GM18526 (cell line): ENCODE measurements around the gene PPP1R12C.

ENCODE experiments used
- POLR2A ChIP-seq: IDR thresholded peaks from 3 replicates; pipeline ENCODE4 v1.6.1; 2011; ENCODE audit not compliant: insufficient read length; ENCODE audit errors: extremely low read depth

PPP1R12C gene

DNA sequence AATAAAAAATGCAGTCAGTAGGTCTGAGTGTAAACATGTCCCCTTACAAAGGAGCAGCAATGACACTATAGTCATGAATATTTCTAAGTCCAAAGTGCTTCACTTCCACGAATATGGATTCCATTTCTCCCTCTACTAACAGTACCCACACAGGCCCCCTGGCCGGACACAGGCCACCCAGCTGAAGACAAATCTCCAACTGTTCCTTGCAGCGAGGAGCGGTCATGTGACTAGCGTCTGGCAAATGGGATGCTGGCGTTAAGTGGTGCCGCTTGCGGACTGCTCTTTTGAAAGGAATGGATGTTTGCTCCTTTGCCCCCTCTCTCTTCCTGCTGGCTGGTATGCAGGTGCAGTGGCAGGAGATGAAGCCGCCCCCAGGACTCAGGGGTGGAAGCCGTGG, 16.2 kb downstream of the PPP1R12C start:
- TF ChIP-seq POLR2A, result no peak

- TF ChIP-seq POLR2A, result no peak
These were observed 17.6 kb downstream of the PPP1R12C start for GRCh38 chr19:55099557-55100506.

- no peak for TF ChIP-seq POLR2A
These were observed 18.5 kb downstream of the PPP1R12C start for GRCh38 chr19:55098716-55099556.

DNA sequence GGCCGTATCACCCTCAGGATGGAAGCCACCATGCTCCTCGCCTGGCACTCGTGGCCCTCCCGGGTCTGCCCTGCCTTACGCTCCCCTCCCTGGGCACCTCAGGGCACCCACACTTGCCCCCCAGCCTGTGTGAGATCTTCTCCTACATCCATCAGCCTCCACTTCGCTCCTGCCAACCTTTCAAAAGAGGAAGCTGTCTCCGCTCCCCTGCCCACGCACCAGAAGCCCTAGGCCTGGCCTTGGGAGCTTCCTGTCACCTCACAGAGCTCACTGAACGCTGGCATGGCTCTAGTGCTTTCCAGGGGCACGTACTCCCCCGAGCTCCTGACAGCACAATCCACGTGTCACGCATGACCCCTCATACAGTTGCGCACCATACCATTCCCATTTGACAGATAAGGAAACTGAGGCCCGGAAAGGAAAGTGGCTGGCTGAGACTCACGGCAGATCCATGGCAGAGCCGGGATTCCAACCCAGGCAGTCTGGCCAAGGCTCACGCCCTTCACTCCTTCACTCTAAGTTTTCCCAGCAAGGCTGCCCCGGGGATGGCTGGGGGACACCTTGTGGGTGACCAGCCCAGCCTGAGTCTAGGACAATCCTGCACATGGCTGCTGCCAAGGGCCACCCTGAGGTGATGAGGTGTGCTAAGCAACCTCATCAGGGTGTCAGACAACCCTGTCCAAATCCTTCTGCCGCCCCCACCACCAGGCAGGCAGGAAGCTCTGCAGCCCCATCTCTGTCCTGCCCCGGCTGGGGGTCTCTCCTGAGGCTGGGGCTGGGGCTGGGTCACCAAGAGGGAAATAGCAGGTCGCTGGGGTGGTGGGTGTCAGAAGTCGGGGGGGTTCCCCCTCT, 19.3 kb downstream of the PPP1R12C start:
- TF ChIP-seq POLR2A, result no peak

GRCh38 chr19:55096061-55096701, 21.3 kb downstream of the PPP1R12C start:
- no peak for TF ChIP-seq POLR2A

DNA sequence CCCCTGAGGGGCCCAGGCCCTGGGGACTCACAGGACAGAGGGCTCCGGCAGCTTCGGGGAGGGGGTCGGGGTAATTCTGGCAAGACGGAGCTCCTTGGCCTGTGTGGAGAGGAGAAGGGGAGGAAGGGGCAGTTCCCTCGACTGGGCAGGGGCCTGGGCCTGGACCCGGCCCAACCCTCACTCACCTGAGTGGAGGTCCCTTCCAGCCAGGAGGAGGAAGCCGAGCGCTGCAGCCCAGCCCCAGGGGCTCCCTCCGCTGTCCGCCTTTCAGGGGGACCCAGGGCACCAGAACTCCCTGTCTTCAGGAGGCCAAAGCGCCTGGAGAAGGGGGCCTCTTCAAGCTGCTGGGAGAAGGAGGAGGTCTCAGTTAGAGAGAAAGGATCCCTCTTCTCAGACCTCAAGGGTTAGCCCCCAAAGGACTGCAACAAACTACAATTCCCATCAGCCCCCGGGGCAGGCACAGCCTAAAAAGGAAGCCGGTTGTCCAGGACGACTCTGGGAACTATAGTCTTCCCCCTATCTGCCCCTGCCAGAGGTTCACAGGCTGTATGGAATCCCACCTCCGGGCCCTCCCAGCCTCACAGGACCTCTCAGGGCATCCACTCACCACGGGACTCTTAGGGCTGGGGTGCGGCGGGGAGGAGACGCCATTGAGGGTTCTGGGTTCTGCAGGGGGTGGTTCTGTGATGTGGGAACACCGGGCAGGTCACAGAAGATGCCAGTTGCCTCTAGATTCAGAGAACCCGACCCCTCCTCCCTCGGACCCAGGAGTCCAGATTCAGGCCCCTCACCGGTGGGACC, 22.0 kb downstream of the PPP1R12C start:
- TF ChIP-seq POLR2A, result no peak

DNA sequence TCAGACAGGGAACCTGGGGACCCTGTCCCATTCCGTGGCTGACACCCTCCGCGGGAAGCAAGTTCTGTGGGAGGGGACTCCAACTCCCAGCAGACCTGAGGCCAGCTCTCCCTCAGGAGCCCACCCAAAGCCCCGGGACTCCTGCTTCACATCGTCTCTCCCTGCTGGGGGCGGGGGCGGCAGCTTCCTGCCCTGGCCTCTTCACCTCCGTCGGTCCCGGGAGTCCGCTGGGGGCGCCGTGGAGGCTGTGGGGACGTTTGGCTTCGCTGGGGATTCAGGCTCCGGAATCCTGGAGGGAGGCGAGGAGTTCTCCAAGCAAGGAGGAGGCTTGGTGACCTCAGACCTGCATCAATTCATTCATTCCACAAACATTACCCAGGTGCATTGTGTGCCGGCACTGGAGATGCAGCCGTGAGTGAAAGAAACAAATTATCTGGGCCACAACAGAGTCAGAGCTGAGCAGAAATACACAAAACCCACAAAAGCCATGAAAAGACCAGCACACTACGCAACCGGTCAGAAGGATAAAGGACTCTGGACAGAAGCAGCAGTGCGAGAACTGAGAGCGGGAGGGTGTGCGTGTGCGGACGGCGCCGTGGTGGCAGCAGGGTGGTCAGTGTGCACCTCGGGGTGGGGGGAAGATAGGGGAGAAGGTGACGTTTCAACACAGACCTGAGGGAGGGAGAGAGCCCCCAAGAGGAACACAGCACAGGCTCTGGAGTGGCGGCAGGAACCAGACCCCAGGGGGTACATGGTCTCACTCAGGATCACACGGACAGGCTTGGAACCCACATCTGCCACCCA, 22.8 kb downstream of the PPP1R12C start:
- TF ChIP-seq POLR2A, result no peak

- TF ChIP-seq POLR2A, result no peak
These were observed 24.8 kb downstream of the PPP1R12C start for GRCh38 chr19:55092423-55093318.

DNA sequence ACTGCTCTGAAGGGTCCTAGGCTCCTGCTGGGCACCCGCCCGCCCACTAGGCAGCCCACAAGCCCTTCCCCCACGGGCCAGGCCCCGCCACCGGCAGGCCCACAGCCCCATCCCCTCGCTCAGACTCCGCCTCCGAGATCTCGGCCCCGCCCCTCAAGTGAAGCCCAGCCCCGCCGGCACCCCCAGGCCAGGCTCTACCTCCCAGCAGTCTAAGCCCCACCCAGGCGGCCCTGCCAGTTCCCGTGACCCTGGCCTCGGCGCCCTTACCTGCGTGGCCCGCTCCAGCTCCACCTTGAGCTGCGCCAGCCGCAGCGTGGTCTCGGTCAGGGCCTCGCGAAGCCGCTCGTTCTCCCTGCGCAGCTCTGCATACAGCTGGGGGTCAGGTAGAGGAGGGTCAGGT, 25.5 kb downstream of the PPP1R12C start:
- no peak for TF ChIP-seq POLR2A

DNA sequence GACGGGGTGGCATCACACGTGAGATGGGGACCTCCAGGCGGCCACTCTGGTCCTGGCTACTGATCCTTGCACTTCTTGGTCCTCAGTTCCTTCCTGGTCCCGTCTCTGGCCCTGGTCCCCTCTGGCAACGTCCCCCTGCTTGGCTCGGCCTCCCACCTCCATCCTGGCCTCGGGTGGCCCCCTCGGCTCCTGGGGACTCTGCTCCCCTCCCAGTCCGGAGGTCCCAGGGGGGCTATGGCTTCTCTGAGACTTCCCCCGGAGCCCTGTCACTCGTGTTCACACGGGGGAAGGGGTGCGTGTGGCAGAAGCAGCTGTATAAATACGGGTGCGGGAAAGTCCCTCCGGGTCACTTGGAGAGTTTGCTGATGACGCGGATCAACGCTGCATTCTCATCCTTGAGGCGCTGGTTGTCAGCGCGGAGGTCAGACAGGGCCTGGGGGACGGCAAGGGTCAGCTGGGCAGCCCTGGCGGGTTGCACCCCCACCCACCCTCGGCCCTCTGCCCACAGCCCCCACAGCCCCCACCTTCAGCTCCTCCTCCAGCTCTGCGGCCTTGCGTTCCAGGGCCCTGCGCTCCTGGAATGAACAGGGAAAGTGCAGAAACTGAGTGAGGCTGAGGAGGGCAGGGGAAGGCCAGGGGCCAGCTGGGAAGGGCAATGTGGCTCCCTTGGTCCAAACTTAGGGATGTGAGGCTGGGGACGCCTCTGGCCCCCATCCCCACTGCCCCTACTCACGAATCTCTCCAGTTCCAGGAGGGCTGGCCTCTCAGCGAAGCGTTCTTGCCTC, 26.1 kb downstream of the PPP1R12C start:
- no peak for TF ChIP-seq POLR2A

DNA sequence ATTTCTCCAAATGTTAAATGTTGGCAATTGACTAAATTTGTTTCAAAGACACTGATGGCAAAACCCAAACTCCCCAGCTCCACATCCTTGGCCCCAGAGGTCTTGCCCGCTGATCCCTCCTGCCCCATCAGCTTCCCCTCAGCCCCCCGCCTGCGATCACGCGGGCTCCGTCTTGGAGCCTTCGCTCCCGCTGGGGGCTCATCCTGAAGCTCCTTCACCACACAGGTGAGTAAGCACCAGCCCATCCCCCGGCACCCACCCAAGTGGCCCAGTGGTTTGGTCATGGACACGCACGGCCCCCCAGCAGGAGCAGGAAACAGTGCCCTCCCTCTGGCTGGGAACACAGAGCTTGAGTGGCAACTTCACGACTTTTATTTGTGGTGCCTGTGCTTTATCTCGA, 26.9 kb downstream of the PPP1R12C start:
- TF ChIP-seq POLR2A, result no peak

DNA sequence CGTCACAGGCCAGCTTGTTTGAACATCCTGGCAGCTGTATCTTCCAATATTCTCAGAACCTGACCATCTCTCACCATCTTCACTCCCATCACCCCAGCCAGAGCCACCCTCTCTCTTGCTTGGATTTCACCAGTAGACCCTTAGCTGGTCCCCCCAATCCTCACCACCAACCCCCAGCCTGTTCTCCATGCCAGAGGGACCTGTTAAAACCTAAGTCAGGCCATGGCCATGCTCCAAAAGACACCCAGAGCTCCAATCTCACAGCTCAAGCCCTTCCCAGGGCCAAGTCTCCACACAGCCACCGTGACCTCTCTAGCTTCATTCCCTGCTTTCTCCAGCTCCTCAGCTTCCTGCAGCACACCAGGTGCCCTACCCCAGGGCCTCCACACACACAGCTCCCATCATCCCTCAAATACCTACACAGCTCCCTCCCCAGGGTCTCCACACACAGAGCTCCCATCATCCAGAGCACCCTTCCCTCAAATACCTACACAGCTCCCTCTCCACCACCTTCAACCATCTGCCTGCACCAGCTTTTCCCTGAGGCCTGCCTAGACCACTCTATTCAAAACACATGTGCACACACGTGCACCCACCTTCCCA, 28.0 kb downstream of the PPP1R12C start:
- TF ChIP-seq POLR2A, result no peak
